H54 (cell line): ENCODE results near the gene PTP4A2.
"Not testable (repeated sequence)": the region's sequence is repeated elsewhere in the genome, so short reads cannot be mapped to it uniquely, and the experiment has no call there.

ENCODE experiments used
- DNase-seq: peaks from one replicate; pipeline ENCODE4 v3.0.0; 2011; ENCODE audit warnings: low spot score, mixed read lengths; ENCODE audit not compliant: insufficient read length
- FAIRE-seq: peaks from 3 replicates; lab custom pipeline; 2011; peaks lifted over from hg19 to GRCh38; lab: Jason Lieb, UNC
- POLR2A ChIP-seq: IDR thresholded peaks from 2 replicates; pipeline ENCODE4 v1.6.1; 2011; ENCODE audit warnings: low read depth, mild to moderate bottlenecking, low read length

The PTP4A2 gene

DNA sequence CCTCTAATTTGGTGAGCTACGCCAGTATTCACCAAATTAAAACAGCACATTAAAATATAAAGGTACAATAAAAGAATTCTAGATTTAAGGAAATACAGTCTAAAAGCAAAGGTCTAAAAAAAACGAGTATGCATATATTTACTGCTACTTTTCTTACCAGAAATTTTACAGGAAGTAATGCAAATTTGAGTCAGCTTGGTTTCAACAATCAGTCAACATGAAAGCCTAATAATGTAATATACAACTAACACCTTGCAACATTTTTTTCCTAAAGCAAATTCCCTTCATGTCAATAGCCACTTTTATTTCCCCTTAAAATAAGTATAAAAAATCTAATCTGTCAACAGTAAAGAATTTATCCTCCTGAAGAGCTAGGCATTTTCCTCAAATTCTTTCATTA lies 11.9 kb downstream of the PTP4A2 start:
- no peak for TF ChIP-seq POLR2A
- DNase-seq (no peak), FAIRE-seq (no peak)

DNA sequence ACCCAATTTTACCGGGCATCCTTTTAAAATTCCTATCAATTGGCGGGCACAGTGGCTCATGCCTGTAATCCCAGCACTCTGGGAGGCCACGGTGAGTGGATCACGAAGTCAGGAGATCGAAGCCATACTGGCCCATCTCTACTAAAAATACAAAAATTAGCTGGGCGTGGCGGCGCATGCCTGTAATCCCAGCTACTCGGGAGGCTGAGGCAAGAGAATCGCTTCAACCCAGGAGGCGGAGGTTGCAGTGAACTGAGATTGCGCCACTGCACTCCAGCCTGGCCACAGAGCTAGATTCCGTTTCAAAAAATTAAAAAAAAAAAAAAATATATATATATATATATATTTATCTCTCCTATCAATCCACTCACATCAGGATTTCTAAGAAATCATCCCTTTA lies 12.3 kb downstream of the PTP4A2 start:
- not testable (repeated sequence) for FAIRE-seq, DNase-seq

DNA sequence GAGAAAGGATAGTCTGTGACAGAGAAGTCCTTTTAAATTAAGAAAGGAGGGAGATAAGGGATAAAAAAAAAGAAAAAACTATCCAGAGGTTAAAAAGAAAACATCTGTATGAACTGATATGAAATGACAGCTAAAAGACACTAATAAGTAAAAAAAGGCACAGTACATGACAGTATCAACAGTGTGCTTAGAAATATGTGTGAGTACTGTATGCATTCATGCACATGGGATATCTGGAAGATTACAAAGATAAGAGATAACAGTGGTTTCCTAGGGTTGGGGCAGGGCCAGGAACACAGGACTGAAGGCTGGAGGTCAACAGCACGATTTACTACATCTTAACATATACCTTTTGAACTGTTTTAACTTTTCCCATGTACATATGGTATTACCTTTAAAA lies 13.3 kb downstream of the PTP4A2 start:
- no peak for TF ChIP-seq POLR2A
- DNase-seq, result no peak
- FAIRE-seq, result peak; percentile 74

DNA sequence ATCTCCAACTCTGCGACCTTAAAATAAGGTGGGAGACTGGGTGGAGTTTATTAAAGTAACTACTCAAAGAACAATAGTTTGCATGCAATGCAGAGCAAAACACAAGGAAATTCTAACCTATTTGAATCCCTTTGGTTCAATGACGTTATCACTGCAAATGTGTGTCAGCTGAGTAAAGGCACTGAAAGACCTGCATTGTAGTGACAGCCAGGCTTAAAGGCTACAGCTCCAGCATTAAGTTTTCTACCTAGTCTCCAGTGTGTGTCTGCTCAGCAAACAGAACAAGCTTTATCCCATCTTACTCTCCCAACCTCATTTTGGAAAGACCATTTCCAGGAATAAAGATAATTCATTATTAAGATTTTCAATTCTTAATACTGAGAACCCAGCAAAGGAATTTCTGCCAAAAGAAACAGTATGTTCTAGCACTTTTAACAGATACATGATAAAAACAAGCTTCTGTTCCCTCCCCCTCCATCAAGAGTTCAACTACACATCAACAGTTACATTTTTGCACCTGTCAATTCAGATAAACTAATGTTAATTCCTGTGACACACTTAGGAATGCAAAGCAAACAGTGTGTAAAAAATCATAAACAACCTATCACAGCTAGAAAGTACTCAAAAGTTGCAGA lies 14.2 kb downstream of the PTP4A2 start:
- FAIRE-seq (peak; percentile 78), DNase-seq (no peak)
- TF ChIP-seq POLR2A, result no peak

DNA sequence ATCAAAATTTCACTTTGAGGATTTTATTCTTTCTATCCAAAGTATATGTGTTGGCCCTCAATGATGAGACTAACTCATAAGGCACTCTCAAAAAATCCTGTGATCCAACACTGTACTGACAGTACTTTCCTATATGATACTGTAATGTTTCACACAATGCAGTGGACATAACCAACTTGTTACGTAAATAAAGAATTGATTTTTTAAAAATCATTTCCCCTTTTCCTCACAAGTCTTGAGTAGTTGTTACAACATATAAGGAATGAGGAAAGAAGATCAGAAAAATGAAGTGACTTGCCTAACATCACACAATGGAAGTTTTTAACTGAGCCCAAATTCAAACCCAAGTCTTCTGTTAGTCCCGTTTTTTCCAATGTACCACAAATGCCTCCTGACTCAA lies 17.2 kb downstream of the PTP4A2 start:
- no peak for DNase-seq
- peak; percentile 72 for FAIRE-seq
- no peak for TF ChIP-seq POLR2A

DNA sequence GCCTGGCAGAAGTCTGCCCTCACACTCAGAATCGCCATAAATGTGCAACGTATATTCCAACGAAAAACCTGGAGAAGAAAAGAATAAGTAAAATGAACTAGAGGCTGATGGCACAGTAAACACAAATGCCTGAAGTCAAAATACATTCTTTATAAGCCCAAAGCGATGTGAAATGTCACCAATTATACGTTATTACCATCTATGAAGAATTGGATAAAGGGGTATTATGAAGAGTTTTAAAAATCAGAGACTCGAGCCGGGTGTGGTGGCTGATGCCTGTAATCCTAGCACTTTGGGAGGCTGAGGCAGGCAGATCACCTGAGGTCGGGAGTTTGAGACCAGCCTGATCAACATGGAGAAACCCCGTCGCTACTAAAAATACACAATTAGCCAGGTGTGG lies 18.6 kb downstream of the PTP4A2 start:
- TF ChIP-seq POLR2A, result no peak
- DNase-seq (no peak), FAIRE-seq (no peak)

DNA sequence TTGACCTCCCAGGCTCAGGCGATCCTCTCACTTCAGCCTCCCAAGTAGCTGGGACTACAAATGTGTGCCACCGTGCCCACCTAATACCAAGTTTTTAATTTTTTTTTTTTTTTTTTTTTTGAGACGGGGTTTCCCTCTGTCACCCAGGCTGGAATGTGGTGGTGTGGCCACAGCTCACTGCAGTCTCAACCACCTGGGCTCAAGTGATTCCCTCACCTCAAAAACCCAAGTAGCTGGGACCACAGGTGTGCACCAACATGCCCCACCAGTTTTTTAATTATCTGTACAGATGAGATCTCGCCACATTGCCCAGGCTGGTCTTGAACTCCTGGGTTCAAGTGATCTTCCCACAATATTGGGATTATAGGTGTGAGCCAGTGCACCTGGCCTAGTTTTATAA lies 22.7 kb downstream of the PTP4A2 start:
- DNase-seq (no peak), FAIRE-seq (no peak)
- TF ChIP-seq POLR2A, result no peak

DNA sequence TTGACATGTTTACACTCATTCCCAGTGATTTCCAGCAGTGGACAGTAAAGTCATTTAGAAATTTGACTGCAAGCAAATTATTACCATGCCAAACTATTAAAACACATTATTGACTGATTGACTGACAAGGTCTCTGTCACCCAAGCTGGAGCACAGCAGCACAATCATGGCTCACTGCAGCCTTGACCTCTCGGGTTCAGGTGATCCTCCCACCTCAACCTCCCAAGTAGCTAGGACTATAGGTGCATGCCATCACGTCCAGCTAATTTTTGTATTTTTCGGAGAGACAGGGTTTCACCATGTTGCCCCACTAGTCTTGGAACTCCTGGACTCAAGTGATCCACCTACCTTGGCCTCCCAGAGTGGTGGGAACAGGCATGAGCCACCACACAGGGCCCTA lies 24.2 kb downstream of the PTP4A2 start:
- FAIRE-seq (peak; percentile 84), DNase-seq (no peak)
- TF ChIP-seq POLR2A, result no peak

DNA sequence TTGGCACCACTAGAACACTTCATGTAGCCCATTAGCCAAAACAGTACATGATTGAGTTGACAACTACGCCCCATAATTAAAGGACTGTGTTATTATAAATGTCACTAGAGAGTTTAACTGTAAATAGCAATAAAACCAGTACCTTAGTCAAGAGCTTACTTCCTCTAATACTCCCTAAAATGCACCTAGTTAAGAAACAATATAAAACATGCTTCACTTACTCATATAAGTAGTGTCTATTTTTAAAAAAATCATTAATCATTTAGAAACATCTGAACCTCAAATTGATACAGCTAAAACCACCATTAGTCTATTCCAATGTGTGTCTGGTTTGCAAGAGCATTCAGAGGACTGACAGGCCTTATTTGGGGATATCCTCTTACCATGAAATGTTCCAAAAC lies 25.3 kb downstream of the PTP4A2 start:
- DNase-seq (no peak), FAIRE-seq (peak; percentile 66)
- TF ChIP-seq POLR2A, result no peak

DNA sequence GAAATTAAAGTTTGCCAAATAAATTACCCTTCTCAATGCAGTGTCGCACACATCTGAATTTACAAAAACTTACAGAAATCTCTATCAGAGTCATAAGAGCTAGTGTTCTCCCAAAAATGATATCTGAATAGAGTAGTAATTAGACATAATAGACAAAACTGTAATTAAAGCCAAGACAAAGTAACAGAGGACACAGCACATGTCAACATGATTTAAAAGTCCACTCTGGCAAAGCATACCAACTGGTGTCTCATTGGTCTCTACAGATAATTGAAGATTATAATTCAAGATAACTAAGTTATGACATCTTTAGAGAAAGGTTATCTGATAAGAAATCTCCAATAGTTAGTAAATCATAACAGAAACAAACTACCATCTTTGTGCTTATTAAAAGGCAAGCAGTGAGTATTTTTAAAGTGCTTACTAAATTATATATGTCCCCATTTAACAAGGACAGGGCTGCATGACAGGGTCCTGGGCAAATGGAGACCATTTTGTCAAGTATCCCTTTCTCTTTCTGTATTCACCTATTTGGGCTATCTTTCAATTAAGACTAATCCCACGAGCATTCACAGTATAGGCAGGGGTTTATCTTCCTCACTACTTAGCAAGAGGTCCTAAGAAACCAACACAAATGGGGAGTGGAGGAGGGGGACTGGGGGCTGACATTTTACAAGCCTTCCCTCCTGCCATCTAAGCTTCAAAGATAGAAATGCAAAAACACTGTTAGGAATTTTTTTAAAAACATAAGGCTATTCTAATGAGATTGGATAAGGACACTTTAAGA lies 26.0 kb downstream of the PTP4A2 start:
- FAIRE-seq (peak; percentile 20), DNase-seq (no peak)
- TF ChIP-seq POLR2A, result no peak

DNA sequence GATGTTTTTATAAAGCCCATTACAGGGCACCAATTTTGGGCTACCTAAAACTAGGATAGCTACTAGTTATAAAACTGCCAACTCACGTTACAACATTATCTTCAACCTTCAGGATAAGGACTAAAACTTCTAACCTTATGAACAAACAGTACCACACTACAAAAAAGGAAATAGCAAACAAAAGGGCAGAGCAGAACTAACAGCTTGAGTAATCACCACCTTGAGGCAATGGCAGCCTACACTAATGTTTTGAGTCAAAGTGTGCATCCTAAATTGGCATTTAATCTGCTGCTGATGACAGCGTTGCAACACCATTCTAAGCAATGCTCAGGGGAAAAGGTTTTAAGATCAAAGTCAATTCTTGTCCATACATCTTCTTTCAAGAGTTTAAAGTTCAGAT lies 27.2 kb downstream of the PTP4A2 start:
- no peak for TF ChIP-seq POLR2A
- FAIRE-seq, result peak; percentile 58

DNA sequence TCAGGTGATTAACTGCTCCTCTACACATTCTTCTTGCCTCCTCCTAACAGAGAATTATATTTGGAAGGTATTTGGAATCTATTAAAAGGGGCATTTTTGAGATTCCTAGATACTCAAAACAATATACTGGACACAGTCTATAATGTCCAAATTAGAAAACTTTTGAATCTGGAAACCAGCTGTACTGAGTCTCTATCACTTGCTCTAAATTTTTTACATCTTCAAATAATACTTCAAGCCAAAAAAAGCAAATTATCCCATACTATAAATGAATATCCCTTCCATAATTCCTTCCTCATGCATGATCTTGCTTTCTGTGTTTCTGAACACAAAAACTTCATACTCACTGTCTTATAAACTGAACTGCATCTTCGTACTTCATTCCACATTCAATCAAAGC lies 28.5 kb downstream of the PTP4A2 start:
- DNase-seq, result no peak
- no peak for FAIRE-seq
- TF ChIP-seq POLR2A, result no peak

More for the DNA sequence above, 27.2 kb downstream of the PTP4A2 start:
- no peak for DNase-seq

DNA sequence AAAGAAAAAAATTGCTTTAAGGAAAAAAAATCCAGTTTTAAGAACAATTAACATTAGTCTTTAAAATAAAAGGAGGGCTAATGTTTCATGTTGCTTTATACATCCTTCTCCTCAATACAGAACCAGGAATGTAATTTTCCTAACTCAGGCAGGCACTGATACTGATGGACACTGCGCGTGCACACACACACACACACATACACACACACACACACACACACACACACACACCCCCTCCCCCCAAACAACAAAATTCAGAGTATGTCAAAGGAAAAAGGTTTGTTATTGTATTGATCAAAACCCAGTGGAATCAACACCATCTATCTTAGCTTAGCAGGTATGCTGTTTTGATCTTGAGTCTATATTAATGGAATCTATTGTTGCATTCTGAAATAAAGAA lies 31.6 kb downstream of the PTP4A2 start:
- no peak for TF ChIP-seq POLR2A
- DNase-seq, result no peak
- no peak for FAIRE-seq

DNA sequence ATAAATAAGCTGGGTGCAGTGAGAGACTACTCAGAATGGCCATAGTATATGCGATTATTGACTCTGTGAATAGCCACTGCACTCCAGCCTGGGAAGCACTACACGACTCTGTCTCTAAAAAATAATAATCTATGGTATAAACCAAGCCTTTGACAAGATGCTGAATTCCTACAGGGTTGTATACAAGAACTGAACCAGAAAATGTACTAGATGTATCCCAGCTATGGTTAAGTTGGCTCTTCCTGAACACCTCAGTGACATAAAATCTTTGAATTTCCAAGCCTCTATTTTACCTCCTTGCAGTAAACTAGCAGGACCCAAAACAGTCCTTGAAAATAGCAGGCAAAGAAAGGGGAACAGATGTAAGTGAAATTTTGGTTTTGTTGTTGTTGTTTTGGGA lies 32.5 kb downstream of the PTP4A2 start:
- FAIRE-seq, result no peak
- TF ChIP-seq POLR2A, result no peak
- no peak for DNase-seq

DNA sequence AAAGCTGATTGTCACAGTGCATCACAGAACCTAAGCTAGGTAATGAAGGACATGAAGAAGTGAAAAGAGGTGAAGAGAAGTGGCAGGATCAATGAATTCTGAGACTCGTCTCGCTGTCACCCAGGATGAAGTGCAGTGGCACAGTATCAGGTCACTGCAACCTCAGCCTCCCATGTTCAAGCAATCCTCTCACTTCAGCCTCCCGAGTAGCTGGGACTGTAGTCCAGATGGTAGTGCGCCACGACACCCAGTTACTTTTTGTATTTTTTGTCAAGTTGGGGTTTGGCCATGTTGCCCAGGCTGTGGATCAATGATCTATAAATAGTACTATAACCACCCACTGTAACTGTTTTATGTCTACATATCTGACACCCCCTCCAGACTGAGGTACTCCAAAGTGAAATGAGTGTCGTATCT lies 33.1 kb downstream of the PTP4A2 start:
- no peak for DNase-seq
- no peak for FAIRE-seq
- TF ChIP-seq POLR2A, result no peak
